H1 (cell line): Measurements from ENCODE around the gene CIAO3. TPM values are rescaled to one million over a fixed set of nuclear protein-coding genes. Genes with fewer than 3 reads are reported as not detected.

Experiments
- CTCF ChIA-PET: fragments of 300-600 bp; sonication (Branson Sonifier 250); formaldehyde crosslinking; loops from one replicate; lab custom pipeline; 2021; ENCODE audit not compliant: partially characterized antibody; lab: Charles Lee
- POLR2A ChIA-PET: fragments of 300-600 bp; sonication (Branson Sonifier 250); formaldehyde crosslinking; loops from one replicate; lab custom pipeline; 2021; ENCODE audit warnings: inconsistent platforms; ENCODE audit not compliant: partially characterized antibody; lab: Charles Lee
- DNase-seq, 2 experiments: peaks; one replicate each; pipeline versions ENCODE4 v3.0.0 to v3.0.0-alpha.2; 2010 to 2022; ENCODE audit warnings: low spot score in 2 of 2, low read depth in 1 of 2, mixed read lengths in 1 of 2
- FAIRE-seq: peaks from 2 replicates; lab custom pipeline; 2011; peaks lifted over from hg19 to GRCh38; lab: Jason Lieb, UNC
- H2AFZ ChIP-seq: 2 replicates; pipeline ENCODE4 v1.8.1; 2012; ENCODE audit warnings: low read length, inconsistent platforms
- H2AK5ac ChIP-seq: 2 replicates; pipeline ENCODE4 v1.6.1; 2013; ENCODE audit warnings: low read depth, low read length
- H2BK120ac ChIP-seq: replicated peaks from 2 replicates; pipeline ENCODE3; 2013; ENCODE audit warnings: low read depth, low read length, inconsistent platforms
- H2BK12ac ChIP-seq: 2 replicates; pipeline ENCODE4 v1.6.1; 2013; ENCODE audit warnings: low read depth, low read length
- H2BK15ac ChIP-seq: 2 replicates; pipeline ENCODE4 v1.6.1; 2013; ENCODE audit warnings: low read length
- H2BK20ac ChIP-seq: 2 replicates; pipeline ENCODE4 v1.6.1; 2013; ENCODE audit warnings: low read length
- H2BK5ac ChIP-seq: 2 replicates; pipeline ENCODE4 v1.6.1; 2013; ENCODE audit warnings: low read depth, low read length
- H3K14ac ChIP-seq: 2 replicates; pipeline ENCODE4 v1.6.1; 2013; ENCODE audit warnings: inconsistent platforms; ENCODE audit not compliant: insufficient read length
- H3K18ac ChIP-seq: 2 replicates; pipeline ENCODE4 v1.6.1; 2013; ENCODE audit warnings: low read length; ENCODE audit errors: extremely low read depth
- H3K23ac ChIP-seq: 2 replicates; pipeline ENCODE4 v1.6.1; 2013; ENCODE audit warnings: inconsistent platforms; ENCODE audit not compliant: insufficient read length
- H3K23me2 ChIP-seq: 2 replicates; pipeline ENCODE4 v1.6.1; 2013; ENCODE audit warnings: low read depth, low read length
- H3K27ac ChIP-seq: 2 replicates; pipeline ENCODE4 v1.6.1; 2011; ENCODE audit warnings: low read depth, low read length, inconsistent platforms
- H3K27me3 ChIP-seq, 4 experiments: replicated peaks in 1 of 4; 1 replicate in 1 of 4; 2 replicates in 3 of 4; pipeline versions ENCODE4 v1.6.1 to v1.8.1; 2011 to 2013; ENCODE audit warnings: low read length in 3 of 4, mild to moderate bottlenecking in 3 of 4, inconsistent platforms in 2 of 4, mixed read lengths in 2 of 4, moderate library complexity in 1 of 4; ENCODE audit not compliant: control insufficient read depth in 3 of 4, insufficient read depth in 3 of 4; ENCODE audit errors: extremely low read depth in 1 of 4
- H3K36me3 ChIP-seq, 4 experiments: 2 replicates each; pipeline versions ENCODE4 v1.6.1 to v1.8.1; 2011 to 2013; ENCODE audit warnings: mild to moderate bottlenecking in 4 of 4, low read length in 3 of 4, moderate library complexity in 2 of 4, control low read depth in 1 of 4, inconsistent platforms in 1 of 4; ENCODE audit not compliant: insufficient read depth in 4 of 4, control insufficient read depth in 2 of 4
- H3K4ac ChIP-seq: replicated peaks from 2 replicates; pipeline ENCODE3; 2013; ENCODE audit warnings: low read length, low read depth, mixed read lengths, inconsistent platforms; ENCODE audit not compliant: insufficient read length
- H3K4me1 ChIP-seq, 4 experiments: replicated peaks in 1 of 4; 1 replicate in 1 of 4; 2 replicates in 3 of 4; pipeline versions ENCODE4 v1.6.1 to v1.8.1; 2011 to 2013; ENCODE audit warnings: low read length in 3 of 4, inconsistent platforms in 2 of 4, mixed read lengths in 1 of 4; ENCODE audit not compliant: insufficient read depth in 4 of 4, control insufficient read depth in 3 of 4
- H3K4me2 ChIP-seq, 2 experiments: 2 replicates each; pipeline versions ENCODE4 v1.6.1 to v1.8.1; 2011 to 2013; ENCODE audit warnings: low read depth in 2 of 2, low read length in 2 of 2, control low read depth in 1 of 2, inconsistent platforms in 1 of 2, mild to moderate bottlenecking in 1 of 2; ENCODE audit not compliant: insufficient read depth in 1 of 2
- H3K4me3 ChIP-seq, 4 experiments: fragments of 200-600, 300-600 bp in 1 of 4; sonication (generic), shearing (Covaris generic), sonication (Bioruptor Twin) in 1 of 4; 2 replicates each; pipeline versions ENCODE4 v1.5.1 to v1.8.1; 2011 to 2016; ENCODE audit warnings: low read length in 4 of 4, low read depth in 3 of 4, control low read depth in 2 of 4, inconsistent platforms in 2 of 4, mild to moderate bottlenecking in 2 of 4, mixed read lengths in 1 of 4, moderate library complexity in 1 of 4; ENCODE audit not compliant: insufficient read depth in 2 of 4; ENCODE audit errors: extremely low read depth in 1 of 4
- H3K56ac ChIP-seq: replicated peaks from 2 replicates; pipeline ENCODE3; 2013; ENCODE audit warnings: low read depth, mild to moderate bottlenecking, mixed read lengths, low read length, inconsistent platforms; ENCODE audit not compliant: insufficient read length
- H3K79me1 ChIP-seq: 2 replicates; pipeline ENCODE4 v1.6.1; 2013; ENCODE audit warnings: low read depth, low read length, control low read depth
- H3K79me2 ChIP-seq, 2 experiments: 2 replicates each; pipeline versions ENCODE4 v1.6.1 to v1.8.1; 2012 to 2013; ENCODE audit warnings: low read length in 2 of 2, mild to moderate bottlenecking in 2 of 2, inconsistent platforms in 1 of 2; ENCODE audit not compliant: insufficient read depth in 2 of 2, control insufficient read depth in 1 of 2
- H3K9ac ChIP-seq, 4 experiments: replicated peaks in 1 of 4; 1 replicate in 1 of 4; 2 replicates in 3 of 4; pipeline versions ENCODE4 v1.6.1 to v1.8.1; 2011 to 2013; ENCODE audit warnings: low read depth in 3 of 4, low read length in 3 of 4, control low read depth in 2 of 4, mild to moderate bottlenecking in 2 of 4, moderate library complexity in 2 of 4, inconsistent platforms in 1 of 4; ENCODE audit errors: extremely low read depth in 1 of 4
- H3K9me3 ChIP-seq, 2 experiments: 2 replicates each; pipeline versions ENCODE4 v1.6.1 to v1.8.1; 2012 to 2013; ENCODE audit warnings: mild to moderate bottlenecking in 2 of 2, moderate library complexity in 2 of 2, control low read depth in 1 of 2, inconsistent platforms in 1 of 2, low read depth in 1 of 2, low read length in 1 of 2, mixed read lengths in 1 of 2; ENCODE audit not compliant: insufficient read depth in 2 of 2
- H4K20me1 ChIP-seq, 2 experiments: replicated peaks in 1 of 2; 2 replicates each; pipeline versions ENCODE3 to v1.8.1; 2011 to 2013; ENCODE audit warnings: inconsistent platforms in 2 of 2, low read length in 2 of 2, mild to moderate bottlenecking in 1 of 2; ENCODE audit not compliant: insufficient read depth in 2 of 2, control insufficient read depth in 1 of 2
- H4K5ac ChIP-seq: 2 replicates; pipeline ENCODE4 v1.6.1; 2013; ENCODE audit warnings: low read length, low read depth, mixed read lengths, inconsistent platforms; ENCODE audit not compliant: insufficient read length
- H4K8ac ChIP-seq: 2 replicates; pipeline ENCODE4 v1.8.0; 2013; ENCODE audit warnings: mild to moderate bottlenecking, moderate library complexity, low read length, inconsistent platforms; ENCODE audit not compliant: insufficient read depth; ENCODE audit errors: extremely low read depth
- H4K91ac ChIP-seq: replicated peaks from 2 replicates; pipeline ENCODE3; 2013; ENCODE audit warnings: low read length, mixed read lengths, inconsistent platforms; ENCODE audit not compliant: insufficient read length
- EZH2 ChIP-seq: fragments of 200-600 bp; sonication (generic); IDR thresholded peaks from 2 replicates; pipeline ENCODE4 v1.7.1; 2012; ENCODE audit warnings: low read depth, mild to moderate bottlenecking, moderate library complexity, low read length, inconsistent platforms; ENCODE audit not compliant: severe bottlenecking
- WGBS, 2 experiments: shearing (Covaris generic) in 1 of 2; methylation state at CpG; one replicate each; pipeline versions ENCODE4 v1.1.6 to v1.1.7; 2013 to 2015; ENCODE audit warnings: low lambda C conversion rate in 2 of 2, mixed read lengths in 2 of 2, inconsistent platforms in 1 of 2, low coverage in 1 of 2, missing lambda C conversion rate in 1 of 2; ENCODE audit not compliant: insufficient replicate concordance in 2 of 2, insufficient coverage in 1 of 2, insufficient read length in 1 of 2; ENCODE audit errors: extremely low coverage in 1 of 2, missing lambda C conversion rate in 1 of 2; 5-methylcytosine and 5-hydroxymethylcytosine counted together
- polyA plus RNA-seq, 7 experiments: library from polyadenylated mRNA; depleted of rRNA in 3 of 7; stranded (reverse) in 5 of 7; unstranded in 2 of 7; fragments of >200 nt in 5 of 7; fragments of 200-250 nt in 2 of 7; gene quantifications; 1 replicate in 5 of 7; 2 replicates in 1 of 7; 4 replicates in 1 of 7; pipeline versions ENCODE4 v1.2.1 to v1.2.3, GENCODE V29; 2011 to 2013; ENCODE audit warnings: missing spikeins in 2 of 7, mixed read lengths in 2 of 7
- total RNA-seq: library from RNA; stranded (reverse); fragmentation: NEBNext Ultra II Directional; extraction: Animal tissue kit (Norgen Biotek cat#: 25700); gene quantifications from 2 replicates; pipeline ENCODE4 v1.2.1, GENCODE V29; 2021
- TF ChIP-seq, protein P1 (sequence below): IDR thresholded peaks from 2 replicates; pipeline ENCODE4 v1.6.1; 2011; ENCODE audit warnings: low read depth, mild to moderate bottlenecking, low read length; ENCODE audit not compliant: insufficient read depth

The CIAO3 gene
- total and polyA plus RNA-seq, 2 of the 8 experiments (the other 6 are each of a cell fraction or from before 2014, with no cell fraction given) = 20.0 to 20.4 TPM

DNA sequence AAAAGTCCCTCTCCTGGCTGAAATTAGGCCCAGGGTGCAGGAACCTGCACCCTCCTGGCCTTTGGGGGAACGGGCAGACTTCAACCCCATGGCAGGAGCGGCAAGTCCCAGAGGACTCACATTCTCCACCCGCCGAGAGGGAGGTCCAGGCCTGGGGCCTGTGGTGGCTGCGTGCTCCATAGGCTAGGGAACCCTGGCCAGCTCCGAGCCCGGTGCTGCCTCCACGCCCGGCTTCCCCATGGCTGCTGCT is 14.7 kb downstream of the CIAO3 start:
- no peak overlapping the region for H2AK5ac ChIP-seq
- H3K9me3 ChIP-seq = no peaks in the 10 kb centered on the region; a peak in 1 of 4 replicates
- H3K4ac ChIP-seq = no peak overlapping the region
- peaks cover 3 to 12% of the 10 kb centered on the region in 2 experiments for H4K20me1 ChIP-seq
- H3K56ac ChIP-seq = no peak overlapping the region
- POLR2A ChIA-PET = interaction anchor here (0.8 to 23.0 kb wide), 14 partner anchors 1 to 77 kb away, joined by 3 to 353 read pairs (median 6); partner anchors contain the start of genes ANTKMT, CCDC78, CHTF18 and CIAO3
- peaks cover 0 to 16% (median 5%) of the 10 kb centered on the region in 4 experiments; a peak in 4 of 7 replicates for H3K27me3 ChIP-seq
- no peak overlapping the region for H3K14ac ChIP-seq
- 0 out of 2 replicates have a peak overlapping the region, but pooled peaks have one; percentile 68 for H2BK12ac ChIP-seq
- H3K23me2 ChIP-seq = peaks cover 19% of the 10 kb centered on the region; the same call in 1 of the 2 replicates
- H3K4me2 ChIP-seq = peak overlapping the region; percentile 81 to 93
- H3K79me1 ChIP-seq = no peaks in the 10 kb centered on the region
- H2BK20ac ChIP-seq = no peak overlapping the region
- H4K91ac ChIP-seq = no peak overlapping the region
- no peak overlapping the region for H2BK120ac ChIP-seq
- H2AFZ ChIP-seq = no peak overlapping the region
- DNase-seq (no peak), FAIRE-seq (no peak)
- no peak overlapping the region for H4K5ac ChIP-seq
- H3K27ac ChIP-seq = no peak overlapping the region
- TF ChIP-seq, protein P1, sequence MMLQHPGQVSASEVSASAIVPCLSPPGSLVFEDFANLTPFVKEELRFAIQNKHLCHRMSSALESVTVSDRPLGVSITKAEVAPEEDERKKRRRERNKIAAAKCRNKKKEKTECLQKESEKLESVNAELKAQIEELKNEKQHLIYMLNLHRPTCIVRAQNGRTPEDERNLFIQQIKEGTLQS = no peak
- peak; percentile 23 for TF ChIP-seq EZH2
- peak overlapping the region; percentile 57 for H4K8ac ChIP-seq
- 0 out of 2 replicates have a peak overlapping the region, but pooled peaks have one; percentile 71 for H3K18ac ChIP-seq
- peak overlapping the region; percentile 33 to 83 (median 50); a peak in 4 of 8 replicates for H3K4me3 ChIP-seq
- H3K4me1 ChIP-seq = peaks cover 0 to 14% (median 8%) of the 10 kb centered on the region in 4 experiments; a peak in 5 of 7 replicates
- H2BK5ac ChIP-seq = no peak overlapping the region
- no peak overlapping the region for H3K9ac ChIP-seq
- WGBS, 2 experiments = 43% methylated on average over 9 of the region's 9 CpGs; no CpG with 5 or more reads in 1 of the 2 experiments
- H3K36me3 ChIP-seq = peaks cover 0 to 6% (median 0%) of the 10 kb centered on the region in 4 experiments; a peak in 1 of 8 replicates
- peak overlapping the region; percentile 81; the same call in 1 of the 2 replicates for H2BK15ac ChIP-seq
- no peaks in the 10 kb centered on the region for H3K79me2 ChIP-seq
- CTCF ChIA-PET = interaction anchor here (0.9 to 35.8 kb wide), 5 partner anchors 9 to 330 kb away, joined by 3 to 977 read pairs (median 424); partner anchors contain the start of genes ANTKMT, CCDC78, CHTF18 and CIAO3
- H3K23ac ChIP-seq = no peak overlapping the region
